ENCODE results near the gene CCL22. TPM values are rescaled to one million over a fixed set of nuclear protein-coding genes. Genes with fewer than 3 reads are reported as not detected.

Gene CCL22
- total and polyA plus RNA-seq, 2 of the 4 experiments (the other 2 are of a cell fraction) = not detected

- dilution Hi-C loops (cut with HindIII; ENCODE audit: low sequenced_read_pairs, unreplicated experiment) = no loop called here
Observed at GRCh38 chr16:57341062-57341440, 17.5 kb upstream of the CCL22 start.

More at GRCh38 chr16:57341062-57341440, 17.5 kb upstream of the CCL22 start:
- no peak for DNase-seq
- no peak overlapping the region for H2AK5ac ChIP-seq (ENCODE audit: low read depth, low read length)
- H3K36me3 ChIP-seq (ENCODE audit: control insufficient read depth, insufficient read depth, low read length) = no peaks in the 10 kb centered on the region
- peaks cover 35% of the 10 kb centered on the region for H3K27me3 ChIP-seq (ENCODE audit: control insufficient read depth, insufficient read depth, low read length)
- H2BK5ac ChIP-seq (ENCODE audit: low read depth, low read length, poor library complexity, severe bottlenecking) = no peak overlapping the region
- no peak overlapping the region for H4K91ac ChIP-seq (ENCODE audit: insufficient read depth, low read depth, low read length)
- H2BK15ac ChIP-seq (ENCODE audit: low read depth, low read length) = no peak overlapping the region
- H3K9me3 ChIP-seq (ENCODE audit: control insufficient read depth, insufficient read depth, low read length) = peaks cover 3% of the 10 kb centered on the region
- no peak overlapping the region for H3K14ac ChIP-seq (replicated peaks; ENCODE audit: low read depth, low read length)
- H3K4ac ChIP-seq (ENCODE audit: low read depth, low read length) = no peak overlapping the region
- H4K5ac ChIP-seq (ENCODE audit: low read depth, low read length) = no peak overlapping the region
- whole genome bisulfite sequencing, 2 experiments (ENCODE audit: extremely low coverage in 2 of 2, insufficient read length in 1 of 2) = 100% methylated on average over 1 of the region's 6 CpGs; no CpG with 5 or more reads in 1 of the 2 experiments
- no TSS peak for BruUV-seq (replicated peaks)
- H2AK9ac ChIP-seq (replicated peaks; ENCODE audit: low read depth, low read length, poor library complexity) = no peak overlapping the region
- no peak overlapping the region for H3K56ac ChIP-seq (ENCODE audit: extremely low read depth, insufficient read depth, low read length)
- no peak overlapping the region for H3K18ac ChIP-seq (ENCODE audit: low read depth, low read length)
- H3K9me1 ChIP-seq (ENCODE audit: insufficient read depth, low read length) = peaks cover 9% of the 10 kb centered on the region
- CTCF ChIA-PET = interaction anchor here (0.7 to 1.1 kb wide), 2 partner anchors 12 to 81 kb away, joined by 3 read pairs; no protein-coding TSS in a partner anchor
- no peak overlapping the region for H4K8ac ChIP-seq (ENCODE audit: low read depth in 2 of 2, low read length in 2 of 2)
- H3K27ac ChIP-seq (ENCODE audit: insufficient read depth, low read length) = no peak overlapping the region
- intact Hi-C loops (cut with micrococcal nuclease) (no loop called here), in situ Hi-C loops (cut with MboI; ENCODE audit: low sequenced_read_pairs) (no loop called here)
- TF ChIP-seq RFX5 (IDR thresholded peaks at IDR 0.05; ENCODE audit: low read depth, low read length) = no peak
- no peak for TF ChIP-seq MXI1 (IDR thresholded peaks at IDR 0.05; ENCODE audit: borderline replicate concordance, low read depth, low read length)
- TF ChIP-seq USF2 (IDR thresholded peaks at IDR 0.05; ENCODE audit: low read depth, low read length) = no peak
- TF ChIP-seq ELK1 (IDR thresholded peaks at IDR 0.05; ENCODE audit: borderline replicate concordance, low read depth, low read length) = no peak
- TF ChIP-seq BHLHE40 (IDR thresholded peaks at IDR 0.05; ENCODE audit: low read depth, low read length) = no peak
- no peak for TF ChIP-seq CHD1 (IDR thresholded peaks at IDR 0.05; ENCODE audit: low read depth, low read length)
- no peak for TF ChIP-seq POLR2A (IDR thresholded peaks at IDR 0.05; ENCODE audit: low read depth, low read length)
- no peak for TF ChIP-seq FOS (IDR thresholded peaks at IDR 0.05; ENCODE audit: low read depth, low read length)
- TF ChIP-seq NFE2L2 (IDR thresholded peaks at IDR 0.05; ENCODE audit: low read depth, low read length) = no peak
- no peak for TF ChIP-seq RAD21 (IDR thresholded peaks at IDR 0.05; ENCODE audit: low read length)
- TF ChIP-seq MAZ (IDR thresholded peaks at IDR 0.05; ENCODE audit: borderline replicate concordance, low read depth, low read length) = no peak
- TF ChIP-seq CEBPB (IDR thresholded peaks at IDR 0.05; ENCODE audit: low read depth, low read length) = no peak
- no peak for TF ChIP-seq SMC3 (IDR thresholded peaks at IDR 0.05; ENCODE audit: low read depth, low read length)
- no peak for TF ChIP-seq RCOR1 (IDR thresholded peaks at IDR 0.05; ENCODE audit: insufficient replicate concordance, low read length)
- TF ChIP-seq MAFK (IDR thresholded peaks at IDR 0.05; ENCODE audit: low read depth, low read length) = no peak
- TF ChIP-seq CTCF (conservative IDR thresholded peaks at IDR 0.05; ENCODE audit: low read depth, low read length) = no peak
- POLR2A ChIA-PET (ENCODE audit: unreplicated experiment) = no interaction called here
- H2AFZ ChIP-seq (replicated peaks; ENCODE audit: low read length, poor library complexity) = no peak overlapping the region
- H3K4me1 ChIP-seq (ENCODE audit: control insufficient read depth, insufficient read depth, low read length) = peaks cover 8% of the 10 kb centered on the region
- H2BK20ac ChIP-seq (ENCODE audit: low read depth, low read length) = no peak overlapping the region
- peaks cover 20% of the 10 kb centered on the region for H4K20me1 ChIP-seq (ENCODE audit: insufficient read depth, low read length)
- H3K9ac ChIP-seq (ENCODE audit: low read depth, low read length) = no peak overlapping the region
- no peak overlapping the region for H2BK120ac ChIP-seq (ENCODE audit: low read depth, low read length)
- H3K4me3 ChIP-seq (ENCODE audit: insufficient read depth, low read depth, low read length) = no peak overlapping the region
- ATAC-seq (ENCODE audit: low read depth) = no peak
- H3K4me2 ChIP-seq (ENCODE audit: low read depth, low read length) = 0 out of 2 replicates have a peak overlapping the region, but pooled peaks have one; percentile 19
- no peaks in the 10 kb centered on the region for H3K79me1 ChIP-seq (ENCODE audit: low read depth in 1 of 2, low read length in 2 of 2)
- H3K23ac ChIP-seq (ENCODE audit: low read depth, low read length) = no peak overlapping the region

Measured in IMR-90 (cell line).